SH-SY5Y (cell line): ENCODE results near the gene TACC3.

Source experiments
- GATA2 ChIP-seq: IDR thresholded peaks from 2 replicates; pipeline ENCODE4 v1.6.1; 2011; ENCODE audit warnings: mild to moderate bottlenecking, low read depth, low read length
- GATA3 ChIP-seq: IDR thresholded peaks from 2 replicates; pipeline ENCODE4 v1.6.1; 2011; ENCODE audit warnings: low read depth, mild to moderate bottlenecking, low read length, moderate library complexity

GRCh38 chr4:1727117-1728031, 6.1 kb downstream of the TACC3 start:
- TF ChIP-seq GATA3 (no peak), GATA2 (no peak)
